Natural killer cell (primary cell): ENCODE data around the gene AKIP1. TPM values are rescaled to one million over a fixed set of nuclear protein-coding genes. Genes with fewer than 3 reads are reported as not detected.
A peak's percentile ranks its signal among the peaks of the same experiment; 100 is the strongest.

Experiments used
- ATAC-seq, 3 donors: fragments of 150-1000 bp in 2 of 3; fragments of 200-7000 bp in 1 of 3; cut with Tn5 transposase; 1 replicate in 1 of 3; 2 replicates in 2 of 3; pipeline ENCODE4 v1.10.0; 2021; ENCODE audit warnings: mild to moderate bottlenecking in 2 of 3, moderate library complexity in 2 of 3
- DNase-seq, 2 donors: peaks; one replicate each; pipeline versions ENCODE4 v3.0.0 to v3.0.0-alpha.2; 2013 to 2021; ENCODE audit warnings: mixed read lengths in 1 of 2
- H3K27ac ChIP-seq: one replicate; pipeline ENCODE4 v1.5.1; 2013; ENCODE audit warnings: mild to moderate bottlenecking, low read length
- H3K27me3 ChIP-seq: one replicate; pipeline ENCODE4 v1.6.1; 2013; ENCODE audit warnings: low read length; ENCODE audit not compliant: control insufficient read depth, insufficient read depth
- H3K36me3 ChIP-seq: one replicate; pipeline ENCODE4 v1.6.1; 2013; ENCODE audit warnings: low read length; ENCODE audit not compliant: control insufficient read depth, insufficient read depth
- H3K4me1 ChIP-seq: one replicate; pipeline ENCODE4 v1.6.1; 2013; ENCODE audit warnings: low read length; ENCODE audit not compliant: control insufficient read depth, insufficient read depth
- H3K4me3 ChIP-seq: one replicate; pipeline ENCODE4 v1.5.1; 2013; ENCODE audit warnings: low read length
- H3K9me3 ChIP-seq: one replicate; pipeline ENCODE4 v1.6.1; 2013; ENCODE audit warnings: low read length; ENCODE audit not compliant: control insufficient read depth, insufficient read depth
- H3K27ac Mint-ChIP-seq, 2 donors: one replicate each; pipeline ENCODE4 v1.8.0; 2022; ENCODE audit warnings: mild to moderate bottlenecking in 2 of 2, mixed read lengths in 2 of 2, moderate library complexity in 1 of 2
- H3K27me3 Mint-ChIP-seq, 2 donors: one replicate each; pipeline ENCODE4 v1.8.0; 2022; ENCODE audit warnings: low read depth in 2 of 2, mixed read lengths in 2 of 2
- H3K36me3 Mint-ChIP-seq: one replicate; pipeline ENCODE4 v1.8.0; 2022; ENCODE audit warnings: mixed read lengths
- H3K4me1 Mint-ChIP-seq, 2 donors: one replicate each; pipeline ENCODE4 v1.8.0; 2022; ENCODE audit warnings: mixed read lengths in 2 of 2
- H3K4me3 Mint-ChIP-seq: one replicate; pipeline ENCODE4 v1.8.0; 2022; ENCODE audit warnings: mild to moderate bottlenecking, moderate library complexity, mixed read lengths
- H3K9me3 Mint-ChIP-seq, 2 donors: one replicate each; pipeline ENCODE4 v1.8.0; 2022; ENCODE audit warnings: mixed read lengths in 2 of 2
- CTCF ChIP-seq: fragments of 200-600 bp; IDR thresholded peaks from one replicate; pipeline ENCODE4 v1.8.0; 2022; ENCODE audit warnings: antibody characterized with exemption
- WGBS: methylation state at CpG from one replicate; pipeline ENCODE4 v1.1.7; 2013; ENCODE audit warnings: missing lambda C conversion rate; ENCODE audit not compliant: insufficient coverage; 5-methylcytosine and 5-hydroxymethylcytosine counted together
- intact Hi-C: fragments of 100-400 bp; cut with micrococcal nuclease; formaldehyde crosslinking; loops from one replicate; pipeline ENCODE4 v1.14.2; 2022
- total RNA-seq, 4 donors: library from RNA; stranded (reverse); fragments of 120-200 nt in 1 of 4; gene quantifications; one replicate each; pipeline versions ENCODE4 v1.2.3 to v1.2.4, GENCODE V29; 2013 to 2022

Gene AKIP1
- total RNA-seq, result 1 to 10 TPM; 4.0 to 7.0 (median 4.0) TPM
- 9.0 TPM for total RNA-seq (2013)

GRCh38 chr11:8911029-8911823 is at the start of gene AKIP1:
Gene AKIP1, plus strand, starts transcription at chr11:8911189. Its CDS starts 261 bp downstream, at chr11:8911450.
- peak within 1 kb of the TSS in 1 of 2 donors; percentile 83 for H3K27ac Mint-ChIP-seq

GRCh38 chr11:8863838-8864237 is 47.2 kb upstream of the AKIP1 start:
- DNase-seq (no peak), ATAC-seq (no peak)
- no peaks in the 10 kb centered on the region for H3K9me3 ChIP-seq
- no peak for TF ChIP-seq CTCF
- peaks cover 9% of the 10 kb centered on the region for H3K27me3 ChIP-seq
- no peak overlapping the region for H3K4me3 Mint-ChIP-seq
- no peak overlapping the region for H3K4me3 ChIP-seq
- H3K4me1 Mint-ChIP-seq, result peaks cover 0 to 5% of the 10 kb centered on the region in 2 donors
- peaks cover 9% of the 10 kb centered on the region for H3K4me1 ChIP-seq
- no peaks in the 10 kb centered on the region for H3K9me3 Mint-ChIP-seq
- no peaks in the 10 kb centered on the region for H3K36me3 Mint-ChIP-seq
- 92% methylated on average over 1 of the region's 1 CpG for WGBS
- no peaks in the 10 kb centered on the region for H3K36me3 ChIP-seq
- no peak overlapping the region for H3K27ac Mint-ChIP-seq
- intact Hi-C loops, result no loop called here
- no peak overlapping the region for H3K27ac ChIP-seq
- peaks cover 29 to 61% of the 10 kb centered on the region in 2 donors for H3K27me3 Mint-ChIP-seq

More at GRCh38 chr11:8911029-8911823, at the start of gene AKIP1:
- ATAC-seq (peak; percentile 66 to 86 (median 78)), DNase-seq (peak; percentile 44 to 91)
- Mint-ChIP-seq H3K36me3 (no peaks in the 10 kb centered on the region), H3K4me3 (peak within 1 kb of the TSS; percentile 97), H3K9me3 (no peaks in the 10 kb centered on the region), H3K27me3 (peaks cover 12 to 13% of the 10 kb centered on the region in 2 donors), H3K4me1 (peaks cover 21 to 33% of the 10 kb centered on the region in 2 donors)
- no peak for TF ChIP-seq CTCF
- Histone ChIP-seq H3K36me3 (no peaks in the 10 kb centered on the region), H3K9me3 (no peaks in the 10 kb centered on the region), H3K4me3 (peak within 1 kb of the TSS; percentile 71), H3K4me1 (peaks cover 16% of the 10 kb centered on the region), H3K27ac (peak within 1 kb of the TSS; percentile 31), H3K27me3 (no peaks in the 10 kb centered on the region)
- under 1% methylated on average over 68 of the region's 68 CpGs for WGBS
- intact Hi-C loops, result loop anchor here (5.0 kb wide), 1 partner anchor 46 kb away; no protein-coding TSS in a partner anchor

- DNase-seq, result no peak
- no peak overlapping the region for H3K27ac Mint-ChIP-seq
- peaks cover 9% of the 10 kb centered on the region for H3K4me1 ChIP-seq
- H3K9me3 ChIP-seq, result no peaks in the 10 kb centered on the region
- H3K9me3 Mint-ChIP-seq, result no peaks in the 10 kb centered on the region
- no peaks in the 10 kb centered on the region for H3K36me3 ChIP-seq
- no peak overlapping the region for H3K4me3 ChIP-seq
- no peak for ATAC-seq
- intact Hi-C loops, result no loop called here
- no peaks in the 10 kb centered on the region for H3K36me3 Mint-ChIP-seq
- no peak for TF ChIP-seq CTCF
- no peak overlapping the region for H3K4me3 Mint-ChIP-seq
- H3K27ac ChIP-seq, result no peak overlapping the region
- peaks cover 17% of the 10 kb centered on the region for H3K27me3 ChIP-seq
- peaks cover 0 to 5% of the 10 kb centered on the region in 2 donors for H3K4me1 Mint-ChIP-seq
- peaks cover 31 to 57% of the 10 kb centered on the region in 2 donors for H3K27me3 Mint-ChIP-seq
These were observed 45.7 kb upstream of the AKIP1 start for GRCh38 chr11:8865304-8865703.
